Trophoblast cell (in vitro differentiated cells and primary cell): ENCODE measurements around the gene NCR2.
A peak's percentile ranks its signal among the peaks of the same experiment; 100 is the strongest.

Source experiments
- DNase-seq, 2 donors: peaks; one replicate each; pipeline ENCODE4 v3.0.0-alpha.2; 2016
- H2AFZ ChIP-seq: 2 replicates; pipeline ENCODE4 v1.6.1; 2013; ENCODE audit warnings: low read length, moderate library complexity, mild to moderate bottlenecking; ENCODE audit not compliant: insufficient read depth, poor library complexity
- H2AK5ac ChIP-seq: 2 replicates; pipeline ENCODE4 v1.6.1; 2013; ENCODE audit warnings: mild to moderate bottlenecking, low read length
- H2BK120ac ChIP-seq: 2 replicates; pipeline ENCODE4 v1.6.1; 2013; ENCODE audit warnings: low read length, mild to moderate bottlenecking, moderate library complexity; ENCODE audit not compliant: insufficient read depth, poor library complexity
- H2BK12ac ChIP-seq: 2 replicates; pipeline ENCODE4 v1.6.1; 2013; ENCODE audit warnings: mild to moderate bottlenecking, low read length, moderate library complexity
- H2BK5ac ChIP-seq: 2 replicates; pipeline ENCODE4 v1.6.1; 2013; ENCODE audit warnings: low read length, low read depth, moderate library complexity, mild to moderate bottlenecking; ENCODE audit not compliant: poor library complexity
- H3K14ac ChIP-seq: 2 replicates; pipeline ENCODE4 v1.6.1; 2013; ENCODE audit warnings: mild to moderate bottlenecking, low read length
- H3K18ac ChIP-seq: 2 replicates; pipeline ENCODE4 v1.6.1; 2013; ENCODE audit warnings: mild to moderate bottlenecking, low read length
- H3K23ac ChIP-seq: 2 replicates; pipeline ENCODE4 v1.6.1; 2013; ENCODE audit warnings: low read length
- H3K27ac ChIP-seq: 2 replicates; pipeline ENCODE4 v1.5.1; 2013; ENCODE audit warnings: low read depth, mild to moderate bottlenecking, inconsistent platforms, low read length, moderate library complexity
- H3K27me3 ChIP-seq: 2 replicates; pipeline ENCODE4 v1.6.1; 2013; ENCODE audit warnings: inconsistent platforms, mild to moderate bottlenecking, low read length, moderate library complexity; ENCODE audit not compliant: insufficient read depth
- H3K36me3 ChIP-seq, 2 experiments: 1 replicate in 1 of 2; 2 replicates in 1 of 2; pipeline ENCODE4 v1.6.1; 2013; ENCODE audit warnings: low read length in 2 of 2, mild to moderate bottlenecking in 2 of 2, moderate library complexity in 1 of 2; ENCODE audit not compliant: insufficient read depth in 2 of 2, control insufficient read depth in 1 of 2
- H3K4ac ChIP-seq: 2 replicates; pipeline ENCODE4 v1.6.1; 2013; ENCODE audit warnings: low read depth, mild to moderate bottlenecking, low read length, moderate library complexity
- H3K4me1 ChIP-seq, 2 experiments: 1 replicate in 1 of 2; 2 replicates in 1 of 2; pipeline ENCODE4 v1.6.1; 2013; ENCODE audit warnings: low read length in 2 of 2, mild to moderate bottlenecking in 2 of 2, moderate library complexity in 1 of 2; ENCODE audit not compliant: insufficient read depth in 2 of 2, control insufficient read depth in 1 of 2
- H3K4me2 ChIP-seq: 2 replicates; pipeline ENCODE4 v1.6.1; 2013; ENCODE audit warnings: inconsistent platforms, mild to moderate bottlenecking, low read length, moderate library complexity
- H3K4me3 ChIP-seq: 2 replicates; pipeline ENCODE4 v1.5.1; 2013; ENCODE audit warnings: mild to moderate bottlenecking, low read depth, low read length, inconsistent platforms
- H3K79me1 ChIP-seq: one replicate; pipeline ENCODE4 v1.6.1; 2013; ENCODE audit warnings: low read length
- H3K79me2 ChIP-seq: 2 replicates; pipeline ENCODE4 v1.6.1; 2013; ENCODE audit warnings: low read length, mild to moderate bottlenecking; ENCODE audit not compliant: control insufficient read depth, insufficient read depth, poor library complexity
- H3K9ac ChIP-seq: 2 replicates; pipeline ENCODE4 v1.6.1; 2013; ENCODE audit warnings: mild to moderate bottlenecking, low read length
- H3K9me3 ChIP-seq: 2 replicates; pipeline ENCODE4 v1.6.1; 2013; ENCODE audit warnings: low read depth, mild to moderate bottlenecking, control low read depth, inconsistent platforms, low read length; ENCODE audit not compliant: insufficient read depth
- H4K12ac ChIP-seq: 2 replicates; pipeline ENCODE4 v1.6.1; 2013; ENCODE audit warnings: low read depth, mild to moderate bottlenecking, low read length, moderate library complexity
- H4K8ac ChIP-seq: 2 replicates; pipeline ENCODE4 v1.6.1; 2013; ENCODE audit warnings: low read depth, mild to moderate bottlenecking, low read length, moderate library complexity
- H4K91ac ChIP-seq: one replicate; pipeline ENCODE4 v1.6.1; 2013; ENCODE audit warnings: low read depth, mild to moderate bottlenecking, low read length, moderate library complexity
- WGBS: extraction: QIAGEN DNeasy Blood & Tissue Kit; methylation state at CpG from one replicate; pipeline ENCODE4 v1.1.7; 2013; ENCODE audit warnings: missing lambda C conversion rate; ENCODE audit not compliant: insufficient read length, insufficient coverage; ENCODE audit errors: extremely low coverage; 5-methylcytosine and 5-hydroxymethylcytosine counted together

The NCR2 gene

DNA sequence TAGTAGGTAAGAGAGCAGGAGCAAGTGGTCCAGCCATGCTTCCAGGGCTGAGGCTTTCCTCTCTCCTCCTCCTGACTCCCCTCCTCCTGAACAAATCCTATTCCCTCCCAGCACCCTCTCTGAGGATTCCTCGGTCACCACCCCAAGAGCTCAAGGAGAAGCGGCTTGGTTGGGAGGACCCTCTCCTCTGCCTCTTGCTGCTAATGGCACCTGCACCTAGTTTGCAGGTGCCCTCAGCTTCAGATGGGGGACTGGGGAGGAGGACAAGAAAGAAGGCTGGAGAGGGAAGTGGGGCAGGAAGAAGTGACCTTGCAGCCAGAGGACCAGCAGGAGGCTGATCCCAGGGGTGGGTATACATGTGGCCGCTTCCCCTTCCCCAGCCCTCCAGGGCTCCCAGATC is 17.5 kb downstream of the NCR2 start:
- no peak overlapping the region for H3K4ac ChIP-seq
- H3K27me3 ChIP-seq = no peaks in the 10 kb centered on the region
- no peak overlapping the region for H3K9ac ChIP-seq
- no peak overlapping the region for H3K27ac ChIP-seq
- H3K79me1 ChIP-seq = no peaks in the 10 kb centered on the region
- H3K18ac ChIP-seq = no peak overlapping the region
- no peak overlapping the region for H4K91ac ChIP-seq
- H3K23ac ChIP-seq = no peak overlapping the region
- H3K79me2 ChIP-seq = no peaks in the 10 kb centered on the region
- H2AK5ac ChIP-seq = no peak overlapping the region
- H3K14ac ChIP-seq = no peak overlapping the region
- no peak overlapping the region for H2BK5ac ChIP-seq
- no peak overlapping the region for H2AFZ ChIP-seq
- no peak overlapping the region for H3K4me2 ChIP-seq
- H4K8ac ChIP-seq = no peak overlapping the region
- no peak overlapping the region for H2BK12ac ChIP-seq
- no peaks in the 10 kb centered on the region for H3K4me1 ChIP-seq
- no peaks in the 10 kb centered on the region for H3K9me3 ChIP-seq
- H3K4me3 ChIP-seq = no peak overlapping the region
- H3K36me3 ChIP-seq = no peaks in the 10 kb centered on the region
- DNase-seq = no peak
- no peak overlapping the region for H2BK120ac ChIP-seq
- no peak overlapping the region for H4K12ac ChIP-seq
- WGBS = no CpG with 5 or more reads among the region's 3 CpGs

DNA sequence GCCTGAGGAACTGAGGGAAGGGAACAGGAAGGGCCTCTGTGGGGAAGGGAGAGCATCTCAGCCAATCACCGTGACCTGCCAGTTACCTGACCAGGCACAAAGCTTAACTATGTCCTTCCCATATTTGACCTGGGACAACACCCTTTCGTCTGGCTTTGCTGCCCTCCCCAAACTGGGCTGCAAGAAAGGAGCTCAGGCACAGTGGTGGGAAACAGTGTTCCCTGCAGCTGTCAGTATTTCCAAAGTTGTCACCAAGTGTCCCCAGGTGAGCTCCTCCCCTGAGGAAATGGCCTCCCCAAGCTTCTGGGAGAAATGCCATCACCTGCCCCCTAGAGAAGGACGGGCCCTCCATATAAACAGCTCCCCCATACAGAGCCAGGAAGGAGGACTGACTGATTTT is 17.9 kb downstream of the NCR2 start:
- Histone ChIP-seq H4K91ac (no peak overlapping the region), H3K9me3 (no peaks in the 10 kb centered on the region), H3K14ac (no peak overlapping the region), H4K12ac (no peak overlapping the region), H3K9ac (no peak overlapping the region), H3K27me3 (no peaks in the 10 kb centered on the region), H3K23ac (no peak overlapping the region), H2BK5ac (no peak overlapping the region), H4K8ac (no peak overlapping the region), H3K18ac (no peak overlapping the region), H2AFZ (no peak overlapping the region), H3K27ac (no peak overlapping the region), H2AK5ac (no peak overlapping the region), H3K79me1 (no peaks in the 10 kb centered on the region), H3K4me2 (no peak overlapping the region), H3K4me1 (no peaks in the 10 kb centered on the region), H3K36me3 (no peaks in the 10 kb centered on the region), H2BK120ac (no peak overlapping the region), H3K4me3 (no peak overlapping the region), H2BK12ac (no peak overlapping the region), H3K79me2 (no peaks in the 10 kb centered on the region), H3K4ac (no peak overlapping the region)
- no CpG with 5 or more reads among the region's 3 CpGs for WGBS
- DNase-seq = no peak

DNA sequence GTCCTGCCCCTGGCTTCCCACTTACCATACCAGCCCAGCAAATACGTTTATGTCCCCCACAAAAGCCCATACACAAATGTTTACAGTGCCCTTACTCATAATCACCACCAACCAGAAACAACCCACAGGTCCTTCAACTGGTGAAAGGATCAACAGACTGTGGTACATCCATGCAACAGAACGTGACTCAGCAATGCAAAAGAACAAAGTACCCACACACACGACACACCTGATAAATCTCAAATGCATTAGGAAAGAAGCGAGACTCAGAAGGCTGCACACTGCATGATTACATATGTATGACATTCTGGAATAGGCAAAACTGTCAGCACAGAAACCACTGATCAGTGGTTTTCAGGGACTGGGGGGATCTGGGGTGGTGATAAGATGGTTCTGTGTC is 20.5 kb downstream of the NCR2 start:
- no CpG with 5 or more reads among the region's 4 CpGs for WGBS
- Histone ChIP-seq H3K79me1 (no peaks in the 10 kb centered on the region), H3K4ac (no peak overlapping the region), H4K12ac (no peak overlapping the region), H3K27me3 (no peaks in the 10 kb centered on the region), H3K4me3 (no peak overlapping the region), H3K9ac (no peak overlapping the region), H3K4me1 (no peaks in the 10 kb centered on the region), H2AK5ac (no peak overlapping the region), H3K23ac (no peak overlapping the region), H3K27ac (no peak overlapping the region), H2AFZ (no peak overlapping the region), H3K4me2 (no peak overlapping the region), H3K36me3 (no peaks in the 10 kb centered on the region), H4K8ac (no peak overlapping the region), H4K91ac (no peak overlapping the region), H2BK12ac (no peak overlapping the region), H3K14ac (no peak overlapping the region), H3K79me2 (no peaks in the 10 kb centered on the region), H3K18ac (no peak overlapping the region), H3K9me3 (peaks cover 5% of the 10 kb centered on the region), H2BK120ac (no peak overlapping the region), H2BK5ac (no peak overlapping the region)
- DNase-seq = no peak

DNA sequence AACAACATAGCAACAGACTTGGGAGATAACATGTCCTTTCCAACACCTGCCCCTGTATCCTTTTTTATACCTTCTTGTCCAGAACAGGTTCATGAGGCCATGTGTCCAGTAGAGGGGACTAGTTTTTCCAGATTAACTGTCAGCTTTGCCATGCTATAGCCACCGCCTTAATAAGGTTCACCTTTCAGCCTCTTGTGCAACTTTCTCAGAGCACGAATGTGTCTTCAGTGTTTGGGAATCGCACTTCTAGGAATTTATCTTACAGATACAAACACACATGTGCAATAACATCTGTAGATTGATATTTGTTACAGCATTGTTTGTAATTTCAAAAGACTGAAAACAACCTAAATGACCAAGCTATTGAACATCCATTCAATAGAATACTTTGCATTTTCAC is 21.4 kb downstream of the NCR2 start:
- Histone ChIP-seq H4K8ac (no peak overlapping the region), H3K4me1 (no peaks in the 10 kb centered on the region), H2BK120ac (no peak overlapping the region), H4K91ac (no peak overlapping the region), H3K79me2 (no peaks in the 10 kb centered on the region), H3K23ac (no peak overlapping the region), H2BK5ac (no peak overlapping the region), H3K4me3 (no peak overlapping the region), H3K9ac (no peak overlapping the region), H3K4ac (no peak overlapping the region), H3K9me3 (peaks cover 5% of the 10 kb centered on the region), H3K36me3 (no peaks in the 10 kb centered on the region), H3K27ac (no peak overlapping the region), H2AFZ (no peak overlapping the region), H2AK5ac (no peak overlapping the region), H3K27me3 (no peaks in the 10 kb centered on the region), H3K18ac (no peak overlapping the region), H3K79me1 (no peaks in the 10 kb centered on the region), H2BK12ac (no peak overlapping the region), H4K12ac (no peak overlapping the region), H3K4me2 (no peak overlapping the region), H3K14ac (no peak overlapping the region)
- DNase-seq = peak in 1 of 2 donors; percentile 10
- no CpG with 5 or more reads among the region's 3 CpGs for WGBS
